ENCODE measurements around the gene GOT1.
A peak's percentile ranks its signal among the peaks of the same experiment; 100 is the strongest.

Gene GOT1

DNA sequence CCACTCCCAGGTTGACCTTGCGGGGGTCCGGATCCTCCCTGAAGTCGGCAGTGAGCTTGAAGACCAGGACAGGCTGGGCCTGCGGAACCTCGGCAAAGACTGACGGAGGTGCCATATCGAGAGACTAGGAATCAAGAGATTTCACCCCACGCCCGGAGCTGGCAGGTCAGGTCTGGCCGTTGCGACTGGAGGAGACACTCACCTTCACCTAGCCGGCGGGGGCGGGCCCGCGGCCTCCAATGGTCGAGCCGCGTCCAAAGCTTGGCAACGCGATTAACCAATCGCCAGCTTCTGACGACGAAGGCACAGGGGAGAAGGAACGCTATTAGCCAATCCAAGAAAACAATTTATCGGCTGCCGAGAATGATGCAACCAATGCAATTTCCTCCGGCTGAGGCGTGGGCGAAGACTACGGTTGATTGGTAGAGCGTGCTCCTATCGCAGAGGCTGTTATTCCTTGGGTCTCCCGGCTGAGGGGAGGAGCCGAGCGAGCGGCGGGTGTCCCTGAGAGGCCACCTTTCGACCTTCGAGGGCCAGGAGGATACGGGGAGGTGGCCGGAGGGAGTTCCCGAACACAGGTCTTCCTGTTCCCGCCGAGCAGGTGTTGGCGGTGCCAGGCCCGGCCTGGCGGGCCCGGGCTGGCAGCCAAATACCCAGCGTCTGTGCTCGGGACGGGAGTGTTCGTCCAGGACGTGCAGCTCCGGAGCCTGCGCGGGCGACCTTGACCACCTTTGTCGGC, at the start of gene GOT1:
GOT1 (minus strand) TSS at position 174 of the 739 bp plus-strand sequence; CDS start at position 115, 59 bp downstream.
- DNase-seq: peak; percentile 100

GRCh38 chr10:99470327-99470726, 39.9 kb upstream of the GOT1 start:
- DNase-seq: no peak

GRCh38 chr10:99467236-99467999, 37.0 kb upstream of the GOT1 start:
- no peak for DNase-seq

- DNase-seq: no peak
These were observed 36.3 kb upstream of the GOT1 start for GRCh38 chr10:99466632-99467223.

DNA sequence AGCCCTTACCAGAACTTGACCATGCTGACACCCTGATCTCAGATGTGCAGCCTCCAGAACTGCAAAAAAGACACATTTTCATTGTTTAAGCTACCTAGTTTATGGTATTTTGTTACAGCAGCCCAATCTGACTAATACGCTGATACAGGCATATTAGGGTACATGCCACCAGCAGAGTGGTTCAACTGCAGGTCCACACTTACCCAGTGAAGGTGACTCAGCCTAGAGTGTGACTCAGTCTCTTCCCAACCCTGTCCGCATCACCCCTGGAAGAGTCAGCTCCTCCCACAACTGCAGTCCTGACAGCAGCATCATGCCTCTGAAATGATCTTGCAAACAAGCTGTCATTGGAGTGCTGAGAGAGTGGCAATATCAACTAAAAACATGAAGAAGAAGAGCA, 30.8 kb upstream of the GOT1 start:
- DNase-seq: no peak

DNA sequence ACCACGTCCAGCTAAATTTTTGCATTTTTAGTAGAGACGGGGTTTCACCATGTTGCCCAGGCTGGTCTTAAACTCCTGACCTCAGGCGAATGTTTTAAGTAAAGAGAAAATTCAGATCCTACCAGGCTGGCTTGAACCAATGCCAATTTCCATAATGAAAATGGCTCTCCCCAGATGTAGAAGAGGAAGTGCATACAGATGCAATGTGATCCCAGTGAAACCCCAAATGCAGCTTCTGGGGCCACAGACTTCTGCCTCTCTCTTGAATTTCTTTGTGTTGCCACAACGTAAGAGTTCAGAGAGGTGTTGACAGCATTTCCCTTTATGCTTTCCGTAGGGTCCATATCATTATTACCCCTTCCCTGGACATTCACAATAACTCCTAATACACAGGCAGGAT, 29.6 kb upstream of the GOT1 start:
- DNase-seq: no peak

GRCh38 chr10:99459217-99459616, 28.8 kb upstream of the GOT1 start:
- DNase-seq: no peak

DNA sequence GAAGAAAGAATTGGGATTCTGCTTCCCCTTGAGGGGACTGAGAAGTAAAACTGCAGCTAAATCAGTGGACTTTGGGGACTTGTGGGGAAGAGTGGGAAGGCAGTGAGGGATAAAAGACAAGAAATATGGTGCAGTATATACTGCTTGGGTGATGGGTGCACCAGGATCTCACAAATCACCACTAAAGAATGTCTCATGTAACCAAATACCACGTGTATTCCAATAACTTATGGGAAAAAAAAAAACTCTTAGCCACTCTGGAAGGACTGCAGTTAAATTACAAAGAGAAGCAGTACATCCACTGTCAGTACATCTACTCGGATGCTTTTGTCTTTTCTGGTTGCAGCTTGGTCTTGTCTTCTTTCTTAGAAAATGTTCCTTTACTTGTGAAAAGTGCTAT, 27.4 kb upstream of the GOT1 start:
- no peak for DNase-seq

DNA sequence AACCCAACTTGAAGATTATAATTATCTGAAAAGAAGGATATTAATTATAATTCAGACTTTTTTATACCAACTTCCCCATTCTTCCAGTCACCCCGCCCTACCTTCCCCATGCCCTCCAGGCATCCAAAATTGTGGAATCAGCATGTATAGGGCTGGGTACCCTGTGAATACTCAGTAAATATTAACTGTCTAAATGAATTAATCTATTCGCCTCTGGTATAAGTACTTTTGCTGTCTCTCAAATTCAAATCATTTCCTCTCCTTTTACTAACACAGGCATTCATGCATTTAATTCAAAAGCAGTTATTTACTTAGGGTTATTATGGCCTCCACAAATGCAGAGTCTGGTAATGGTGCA, 26.5 kb upstream of the GOT1 start:
- DNase-seq: no peak

- no peak for DNase-seq
These were observed 25.9 kb upstream of the GOT1 start for GRCh38 chr10:99456207-99456930.

- DNase-seq: no peak
These were observed 21.6 kb upstream of the GOT1 start for GRCh38 chr10:99451981-99452380.

DNA sequence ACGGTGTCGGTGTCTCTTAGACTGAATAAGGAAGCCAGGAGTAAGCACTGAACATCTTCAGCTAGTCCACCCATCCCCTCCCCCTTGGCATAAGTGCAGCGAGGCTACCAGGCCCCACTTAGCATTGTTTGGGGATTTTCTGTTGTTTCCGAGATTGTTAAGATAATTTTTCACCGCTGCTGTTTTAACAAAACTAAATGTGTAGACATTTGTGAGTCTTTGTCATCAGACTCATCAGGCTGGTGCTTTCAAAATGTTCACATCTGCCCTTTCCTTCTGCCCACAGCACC, 21.0 kb upstream of the GOT1 start:
- DNase-seq: no peak

GRCh38 chr10:99450624-99451498, 20.4 kb upstream of the GOT1 start:
- DNase-seq: no peak

DNA sequence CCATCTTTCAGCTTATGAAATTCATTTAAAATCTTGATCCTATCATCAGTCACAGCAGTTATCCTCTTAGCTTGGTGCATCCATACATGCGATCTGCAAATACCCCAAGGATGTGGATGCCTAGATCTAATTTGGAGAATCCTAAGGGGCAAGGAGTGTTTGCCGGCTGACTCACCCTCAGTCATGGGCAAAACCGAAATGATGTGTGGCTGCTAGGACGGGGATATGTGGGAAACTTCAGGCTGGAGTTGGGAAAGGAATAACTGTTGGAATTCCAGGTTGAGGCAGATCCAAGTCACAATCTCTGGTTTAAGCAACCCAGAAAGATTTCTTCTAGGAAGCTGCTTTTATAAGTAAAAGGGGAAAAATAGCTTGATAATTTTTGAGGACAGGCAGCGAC, 19.7 kb upstream of the GOT1 start:
- DNase-seq: no peak

GRCh38 chr10:99449023-99449422, 18.6 kb upstream of the GOT1 start:
- no peak for DNase-seq

GRCh38 chr10:99444383-99445045, 14.1 kb upstream of the GOT1 start:
- DNase-seq: no peak

- DNase-seq: no peak
These were observed 13.1 kb upstream of the GOT1 start for GRCh38 chr10:99443500-99443899.

DNA sequence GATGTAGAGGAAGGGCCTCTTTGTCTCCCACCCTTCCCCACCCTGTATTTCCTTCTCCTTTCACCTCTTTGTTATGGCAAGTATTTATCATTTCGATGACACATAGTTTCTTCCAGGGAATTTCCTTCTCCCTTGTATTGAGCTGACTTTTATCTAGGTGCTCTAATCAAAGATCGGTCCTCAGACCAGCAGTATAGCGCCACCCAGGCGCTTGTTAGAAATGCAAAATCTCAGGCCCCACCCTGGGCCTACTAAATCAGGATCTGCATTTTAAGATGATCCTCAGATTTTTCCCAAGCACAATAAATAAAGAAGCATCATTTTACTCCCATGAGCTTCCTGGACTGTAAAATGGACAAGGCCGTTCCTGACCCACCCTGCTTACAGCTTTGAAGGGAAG, 12.0 kb upstream of the GOT1 start:
- no peak for DNase-seq

DNA sequence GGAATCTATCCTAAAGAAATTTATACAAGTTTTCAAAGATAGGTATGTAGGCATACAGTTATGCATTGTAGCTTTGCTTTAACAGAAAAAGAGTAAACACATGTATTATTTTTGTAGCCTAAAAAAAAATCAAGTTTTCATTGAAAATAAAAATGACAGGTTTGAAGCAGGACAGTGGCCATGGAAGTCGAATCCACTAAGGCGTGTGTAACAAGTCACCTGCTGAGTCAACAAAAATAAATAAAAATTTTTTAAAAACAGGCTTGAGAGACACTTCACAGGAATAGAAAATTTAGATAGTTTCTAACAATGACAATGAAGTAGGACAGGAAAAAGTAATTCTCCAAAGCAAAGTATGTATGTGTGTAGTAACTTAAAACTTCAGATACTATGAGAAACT, 8.5 kb upstream of the GOT1 start:
- no peak for DNase-seq

DNA sequence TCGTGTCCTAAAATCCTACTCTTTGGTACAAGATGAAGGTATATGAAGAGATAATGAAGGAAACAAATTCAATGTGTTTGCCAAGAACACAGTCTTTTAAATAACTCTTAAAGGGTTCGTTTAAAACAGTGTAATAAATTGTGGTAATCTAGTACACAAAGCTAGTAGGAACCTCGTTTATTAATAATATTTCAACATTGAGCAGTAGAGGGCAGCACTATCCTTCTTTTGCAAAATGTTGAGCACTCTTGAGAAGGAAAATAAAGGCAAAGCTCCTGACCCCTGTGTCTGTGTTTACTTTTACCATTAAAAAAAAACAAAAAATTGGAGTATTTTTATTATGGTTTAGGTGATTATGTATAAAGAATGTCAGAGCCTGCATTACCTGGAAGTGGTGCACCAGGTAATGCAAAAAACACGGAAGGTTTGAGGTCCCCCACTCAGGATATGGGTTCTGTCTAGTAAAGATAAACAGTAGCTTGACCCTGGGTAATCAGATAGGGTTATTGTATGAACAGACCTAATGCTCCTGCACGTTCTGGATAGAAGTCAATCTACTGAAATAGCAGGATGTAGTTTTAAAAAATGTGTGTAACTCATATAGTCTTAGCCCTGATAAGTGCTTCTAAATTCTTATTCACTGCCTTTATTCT, 5.7 kb upstream of the GOT1 start:
- DNase-seq: peak; percentile 87

GRCh38 chr10:99433378-99434020, 3.1 kb upstream of the GOT1 start:
- DNase-seq: no peak
